GM21619 (cell line): ENCODE measurements around the gene KCNAB2.

Source experiments
- ATAC-seq: cut with Tn5 transposase; IDR thresholded peaks from one replicate; pipeline ENCODE4 v1.9.1; 2021; ENCODE audit not compliant: unreplicated experiment

KCNAB2 gene

DNA sequence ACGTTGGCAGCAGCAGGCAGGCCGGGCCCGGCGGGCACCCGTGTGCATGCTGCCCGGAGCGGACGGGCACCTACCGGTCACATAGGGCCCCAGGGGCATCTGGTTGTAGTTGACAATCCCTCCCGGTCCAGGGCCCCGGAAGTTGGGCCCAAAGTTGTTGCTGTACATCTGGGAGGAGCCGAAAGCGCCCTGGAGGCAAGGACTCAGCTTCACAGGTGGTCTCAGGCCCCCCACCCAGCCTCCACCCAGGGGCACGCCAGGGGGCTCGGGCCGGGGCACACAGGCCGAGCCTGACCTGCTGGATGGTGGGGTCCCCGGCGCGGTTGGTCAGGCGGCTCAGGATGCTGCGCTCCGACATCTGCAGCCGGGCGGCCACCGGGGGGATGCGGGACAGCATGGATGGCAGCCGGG, 60.6 kb downstream of the KCNAB2 start:
- no peak for ATAC-seq

DNA sequence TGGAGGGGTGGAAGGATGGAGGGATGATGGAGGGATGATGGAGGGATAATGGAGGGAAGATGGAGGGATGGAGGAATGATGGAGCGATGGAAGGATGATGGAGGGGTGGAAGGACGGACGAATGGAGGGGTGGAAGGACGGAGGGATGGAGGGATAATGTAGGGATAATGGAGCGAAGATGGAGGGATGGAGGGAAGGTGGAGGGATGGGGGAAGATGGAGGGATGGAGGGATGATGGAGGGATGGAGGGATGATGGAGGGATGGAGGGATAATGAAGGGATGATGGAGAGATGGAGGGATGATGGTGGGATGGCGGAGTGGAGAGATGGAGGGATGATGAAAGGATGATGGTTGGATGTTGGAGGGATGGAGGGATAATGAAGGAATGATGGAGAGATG, 61.3 kb downstream of the KCNAB2 start:
- no peak for ATAC-seq

- no peak for ATAC-seq
Measured at GRCh38 chr1:6107409-6108356, 62.0 kb downstream of the KCNAB2 start.

DNA sequence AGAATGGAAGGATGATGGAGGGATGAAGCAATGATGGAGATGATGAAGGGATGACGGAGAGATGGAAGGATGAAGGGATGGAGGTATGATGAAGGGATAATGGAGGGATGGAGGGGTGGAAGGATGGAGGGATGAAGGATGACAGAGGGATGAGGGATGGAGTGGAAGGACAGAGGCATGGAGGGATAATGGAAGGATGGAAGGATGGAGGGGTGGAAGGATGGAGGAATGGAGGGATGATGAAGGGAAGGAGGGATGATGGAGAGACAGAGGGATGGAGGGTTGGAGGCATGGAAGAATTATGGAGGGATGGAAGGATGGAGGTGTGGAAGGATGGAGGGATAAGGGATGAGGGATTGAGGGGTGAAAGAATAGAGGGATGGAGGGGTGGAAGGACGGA, 62.8 kb downstream of the KCNAB2 start:
- ATAC-seq = no peak

DNA sequence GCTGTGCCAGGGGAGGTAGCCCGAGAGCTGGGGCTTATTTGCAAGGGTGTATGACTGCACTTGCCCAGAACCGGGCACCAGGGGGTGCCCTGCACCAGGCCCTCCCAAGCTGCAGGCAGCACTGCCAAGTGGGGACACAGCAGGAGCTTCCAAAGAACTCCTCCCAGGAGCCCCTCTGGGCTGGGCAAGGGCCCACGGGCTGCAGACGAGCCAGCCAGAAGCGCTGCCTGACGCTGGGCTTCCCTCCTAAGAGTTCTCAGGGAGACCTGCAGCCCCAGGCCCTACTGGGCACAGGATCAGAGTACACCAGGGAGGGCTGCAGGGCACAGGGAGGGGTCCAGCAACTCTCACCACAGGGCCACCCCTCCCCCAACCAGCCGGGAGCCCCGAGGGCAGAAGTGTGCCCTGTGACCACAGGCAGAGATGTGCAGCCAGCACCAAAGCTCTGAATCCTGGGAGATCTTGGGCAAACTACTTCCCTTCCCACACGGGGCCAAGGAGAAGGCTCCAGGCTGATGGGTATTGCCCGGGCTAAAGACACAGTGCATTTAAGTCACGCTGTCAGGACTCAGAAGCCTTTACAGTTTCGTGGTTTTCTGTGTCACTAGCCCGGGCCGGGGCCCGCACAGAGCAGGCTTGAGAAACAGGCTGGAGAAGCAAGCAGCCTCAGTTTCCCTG, 63.4 kb downstream of the KCNAB2 start:
- ATAC-seq = no peak

- no peak for ATAC-seq
Measured at GRCh38 chr1:6109688-6110087, 64.0 kb downstream of the KCNAB2 start.

DNA sequence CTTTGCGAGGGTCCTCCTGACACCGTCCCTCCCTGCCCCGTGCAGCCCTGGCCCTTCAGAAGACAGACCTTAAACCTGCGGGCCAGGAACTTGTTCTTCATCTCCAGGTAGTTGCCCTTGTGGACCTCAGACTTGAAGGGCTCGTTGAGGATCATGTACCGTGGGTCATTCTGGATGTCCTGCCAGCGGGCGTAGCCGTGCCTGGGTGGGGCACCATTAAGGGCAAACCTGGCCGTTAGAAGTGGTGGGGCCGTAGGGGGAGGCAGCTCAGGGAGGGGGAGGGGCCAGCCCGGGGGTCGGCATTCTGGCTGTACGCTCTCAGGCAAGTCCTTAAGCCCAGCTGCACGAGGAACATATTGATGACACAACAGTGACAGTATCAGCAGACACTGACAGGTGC, 64.6 kb downstream of the KCNAB2 start:
- no peak for ATAC-seq

DNA sequence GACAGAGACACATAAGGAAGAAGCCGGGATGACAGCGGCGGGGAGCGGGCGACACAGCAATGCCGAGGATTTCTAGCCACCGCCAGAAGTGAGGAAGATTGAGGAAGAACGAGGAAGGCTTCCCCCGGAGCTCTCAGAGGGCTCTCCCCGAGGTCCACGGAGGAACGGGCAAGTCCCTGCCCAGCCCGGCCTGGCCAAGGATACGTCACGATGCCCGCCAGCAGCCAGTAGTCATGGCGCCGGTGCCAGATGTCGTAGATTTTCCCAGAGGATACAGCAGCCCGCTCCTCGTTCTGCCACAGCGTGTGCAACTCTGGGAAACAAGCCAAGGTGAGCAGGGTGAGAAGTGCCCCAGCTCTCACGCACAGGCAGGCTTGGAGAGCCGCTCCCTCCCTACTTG, 65.9 kb downstream of the KCNAB2 start:
- ATAC-seq = no peak

DNA sequence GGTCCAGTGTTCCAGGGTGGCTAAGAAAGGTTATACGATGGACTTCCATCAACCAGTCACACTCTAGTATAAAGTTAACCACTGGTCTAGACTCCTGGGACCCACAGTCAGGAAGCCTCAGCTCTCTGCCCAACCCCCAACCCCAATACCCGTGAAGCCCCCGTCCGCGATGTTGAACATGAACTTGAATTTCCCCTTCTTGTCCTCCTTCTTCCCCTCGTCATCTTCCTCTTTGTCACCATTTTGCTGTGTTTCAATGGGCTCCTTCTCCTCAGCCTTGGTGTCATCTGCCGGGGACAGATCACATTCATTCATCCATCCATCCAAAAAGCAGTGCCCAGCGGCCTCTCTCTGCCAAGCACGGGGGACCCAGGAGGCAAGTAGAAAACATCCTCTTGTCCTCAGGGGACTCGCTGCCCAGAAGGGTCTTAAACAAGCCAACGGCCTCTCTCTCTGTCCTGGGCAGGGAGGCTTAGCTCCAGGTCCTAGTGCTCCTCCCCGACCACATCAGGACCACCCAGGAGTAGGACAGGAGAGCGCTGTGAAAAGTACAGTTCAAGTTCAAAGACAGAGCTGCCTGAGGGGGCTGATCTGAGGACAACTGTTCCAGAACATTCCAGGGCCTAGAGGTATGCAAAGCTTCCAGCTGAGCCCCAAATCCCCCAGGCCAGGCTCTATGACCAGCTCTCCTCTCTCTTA, 66.5 kb downstream of the KCNAB2 start:
- ATAC-seq = no peak

DNA sequence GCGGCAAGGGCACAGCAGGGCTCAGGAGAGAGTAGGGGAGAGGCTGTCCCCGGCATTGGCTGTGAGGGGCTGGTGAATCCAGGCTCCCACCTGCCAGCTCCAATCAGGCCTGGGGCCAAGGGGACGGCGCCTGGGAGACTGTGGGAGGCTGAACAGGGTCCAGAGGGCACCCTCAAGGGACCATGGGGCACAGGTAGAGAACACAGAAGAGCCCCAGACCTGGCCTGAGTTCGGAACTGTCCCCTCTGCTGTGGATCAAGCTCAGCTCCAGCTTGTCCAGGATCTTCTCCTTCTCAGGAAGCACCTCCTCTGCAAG, 67.0 kb downstream of the KCNAB2 start:
- ATAC-seq = no peak

DNA sequence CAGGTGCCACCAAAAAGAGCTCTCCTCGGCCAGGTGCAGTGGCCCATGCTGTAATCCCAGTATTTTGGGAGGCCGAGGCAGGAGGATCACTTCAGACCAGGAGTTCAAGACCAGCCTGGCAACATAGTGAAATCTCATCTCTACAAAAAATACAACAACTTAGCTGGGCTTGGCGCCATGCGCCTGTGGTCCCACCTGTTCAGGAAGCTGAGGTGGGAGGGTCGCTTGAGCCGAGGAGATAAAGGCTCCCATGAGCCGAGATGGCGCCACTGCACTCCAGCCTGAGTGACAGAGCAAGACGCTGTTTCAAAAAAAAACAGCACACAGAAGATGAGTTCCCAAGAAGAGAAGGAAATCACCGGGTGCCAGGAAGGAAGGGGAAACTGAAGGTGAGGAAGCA, 67.4 kb downstream of the KCNAB2 start:
- no peak for ATAC-seq

- no peak for ATAC-seq
Measured at GRCh38 chr1:6113745-6114144, 68.1 kb downstream of the KCNAB2 start.

GRCh38 chr1:6116137-6116536, 70.4 kb downstream of the KCNAB2 start:
- no peak for ATAC-seq

DNA sequence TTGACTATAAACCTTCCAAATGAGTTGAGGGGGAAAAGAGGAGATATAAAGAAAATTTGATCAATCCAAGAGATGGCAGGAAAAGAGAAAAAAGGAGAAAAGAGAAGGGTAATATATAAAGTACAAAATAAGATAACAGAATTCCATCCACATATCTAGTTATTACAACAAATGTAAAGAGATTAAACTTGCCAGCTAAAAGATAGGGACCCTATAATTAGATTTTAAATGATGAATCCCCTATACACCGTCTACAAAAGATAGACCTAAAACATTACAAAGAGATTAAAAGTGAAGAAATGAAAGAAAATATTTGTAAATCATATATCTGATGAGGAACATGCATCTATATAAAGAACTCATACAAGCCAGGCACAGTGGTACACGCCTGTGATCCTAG, 71.4 kb downstream of the KCNAB2 start:
- ATAC-seq = no peak

GRCh38 chr1:6117624-6118023, 71.9 kb downstream of the KCNAB2 start:
- no peak for ATAC-seq

DNA sequence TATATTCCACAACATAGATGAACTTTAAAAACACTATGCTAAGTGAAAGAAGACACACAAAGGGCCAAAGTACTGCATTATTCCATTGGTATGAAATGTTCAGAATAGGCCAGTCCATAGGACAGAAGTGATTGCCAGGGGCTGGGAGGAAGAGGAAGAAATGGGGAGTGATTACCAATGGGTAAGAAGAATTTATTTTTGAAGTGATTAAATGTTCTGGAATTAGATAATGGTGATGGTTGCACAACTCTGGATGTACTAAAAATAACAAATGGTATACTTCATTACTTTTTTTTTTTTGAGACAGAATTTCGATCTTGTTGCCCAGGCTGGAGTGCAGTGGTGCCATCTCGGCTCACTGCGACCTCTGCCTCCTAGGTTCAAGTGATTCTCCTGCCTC, 72.7 kb downstream of the KCNAB2 start:
- ATAC-seq = no peak

DNA sequence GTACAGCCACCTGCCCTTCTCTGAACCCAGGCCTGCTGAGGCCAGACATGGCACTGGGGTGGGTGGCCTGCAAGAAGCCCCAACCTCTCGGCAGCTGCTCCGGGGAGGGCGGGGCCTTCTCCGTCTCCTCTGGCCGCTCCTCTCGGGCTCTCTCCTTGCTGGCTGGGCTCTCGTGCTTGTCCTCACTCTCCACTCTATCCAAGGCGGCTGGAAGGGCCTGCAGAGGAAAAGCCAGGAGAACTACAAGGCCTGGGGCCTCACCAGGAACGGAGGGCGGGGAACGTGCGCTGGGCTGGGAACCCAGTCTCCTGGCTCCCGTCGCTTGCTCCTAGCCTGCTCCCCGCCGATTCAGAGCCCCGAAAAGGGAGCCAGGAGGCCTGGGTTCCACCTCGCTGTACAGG, 75.3 kb downstream of the KCNAB2 start:
- no peak for ATAC-seq

DNA sequence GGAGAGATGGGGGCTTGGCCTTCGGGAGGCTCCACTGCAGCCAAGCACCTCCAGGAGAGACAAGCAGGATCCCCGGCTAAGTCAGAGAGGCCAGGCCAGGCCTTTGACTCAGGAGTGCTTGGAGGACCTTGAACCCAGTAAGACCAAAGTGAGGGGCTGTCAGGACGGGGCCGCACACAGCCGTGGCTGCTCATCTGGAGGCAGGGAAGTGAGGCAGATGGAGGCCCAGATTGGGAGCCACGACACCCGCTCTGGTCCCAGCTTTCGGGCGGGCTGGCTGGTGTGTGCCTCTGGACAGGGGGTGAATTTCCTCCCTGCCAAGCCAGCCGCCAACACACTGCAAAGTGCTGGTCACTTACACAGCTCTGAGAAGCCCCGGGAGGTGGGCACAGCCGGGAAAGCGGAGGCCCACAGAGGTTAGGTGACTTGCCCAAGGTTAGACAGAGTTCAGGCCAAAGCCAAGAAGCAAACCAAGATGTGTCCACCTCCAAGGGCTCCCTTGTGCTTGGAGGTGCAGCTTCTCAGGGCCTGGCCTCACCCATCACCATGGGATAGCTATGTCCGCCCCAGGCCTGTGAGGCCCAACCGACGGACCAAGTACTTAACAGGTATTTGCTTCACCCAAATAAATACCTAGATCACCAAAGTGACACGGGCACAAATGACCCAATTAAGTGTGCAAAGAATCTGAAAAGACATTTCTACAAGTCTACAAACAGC, 76.1 kb downstream of the KCNAB2 start:
- no peak for ATAC-seq

GRCh38 chr1:6123083-6123482, 77.4 kb downstream of the KCNAB2 start:
- ATAC-seq = no peak

DNA sequence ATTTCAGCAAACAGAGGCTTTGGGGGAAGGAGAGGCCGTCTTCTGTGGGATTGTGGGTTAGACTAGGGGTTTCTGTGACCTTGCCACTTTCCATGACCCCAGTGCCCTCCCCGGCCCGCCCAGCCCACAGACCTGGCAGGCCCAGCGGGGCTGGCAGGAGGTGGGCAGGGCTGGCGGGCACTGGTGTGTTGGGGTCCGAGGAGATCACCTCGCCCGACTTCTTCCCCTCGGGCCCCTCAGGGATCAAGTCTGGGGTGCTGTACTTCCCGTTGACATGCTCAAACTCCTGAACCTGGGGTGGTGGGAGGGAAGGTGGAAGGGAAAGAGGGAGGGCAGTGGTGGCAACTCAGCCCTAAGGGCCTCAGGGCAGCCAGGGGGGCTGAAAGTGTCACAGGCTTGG, 78.1 kb downstream of the KCNAB2 start:
- no peak for ATAC-seq

GRCh38 chr1:6124341-6124740, 78.7 kb downstream of the KCNAB2 start:
- no peak for ATAC-seq
